Measurements from ENCODE around the gene APOBEC3H. TPM values are rescaled to one million over a fixed set of nuclear protein-coding genes. Genes with fewer than 3 reads are reported as not detected.

Gene APOBEC3H
- total RNA-seq, 1 experiment from 2014 or later = 2.5 TPM

DNA sequence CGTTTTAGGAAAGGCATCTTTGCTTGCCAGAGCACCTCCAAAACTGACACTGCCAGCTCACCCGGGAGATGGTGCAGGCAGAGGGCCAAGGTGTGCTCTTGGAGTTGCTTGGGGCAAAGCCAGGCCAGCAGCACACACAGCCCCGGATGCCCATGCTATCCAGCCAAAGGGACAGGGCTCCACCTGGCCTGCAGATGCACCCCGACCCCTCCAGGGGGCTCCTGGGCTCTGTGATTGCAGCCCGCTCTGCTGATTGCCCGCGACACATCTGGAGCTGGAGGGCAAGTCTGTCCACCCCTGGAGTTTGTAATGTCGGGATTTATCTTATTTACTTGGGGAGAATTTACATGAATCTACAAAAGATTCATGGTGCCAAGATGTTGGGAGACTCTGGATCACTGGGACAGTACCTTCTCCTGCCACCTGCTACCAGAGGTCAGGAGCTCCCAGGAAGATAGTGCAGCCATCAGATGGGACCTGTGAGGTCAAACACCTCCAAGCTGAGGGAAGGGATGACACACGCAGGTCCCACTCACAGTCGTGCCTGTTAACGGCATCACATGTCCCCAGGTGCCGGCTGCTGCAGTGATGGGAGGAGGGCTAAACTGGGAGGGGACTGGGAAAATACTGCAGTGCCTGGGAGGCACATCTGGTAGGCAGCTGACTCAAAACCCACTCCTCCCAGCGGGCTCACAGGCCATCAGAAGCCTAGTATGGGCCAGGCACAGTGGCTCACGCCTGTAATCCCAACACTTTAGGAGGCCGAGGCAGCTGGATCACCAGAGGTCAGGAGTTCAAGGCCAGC lies 38.2 kb downstream of the APOBEC3H start:
- Histone ChIP-seq H3K36me3 (ENCODE audit: low read depth) (no peaks in the 10 kb centered on the region), H3K9me2 (ENCODE audit: insufficient read depth) (no peaks in the 10 kb centered on the region), H2AFZ (no peak overlapping the region), H3K4me3 (no peak overlapping the region), H3K9me3 (ENCODE audit: insufficient read depth, low read depth) (no peaks in the 10 kb centered on the region), H3K27ac (no peak overlapping the region), H3F3A (ENCODE audit: insufficient read depth, low read depth) (peaks cover 7% of the 10 kb centered on the region; the same call in 1 of the 2 replicates), H3K27me3 (ENCODE audit: insufficient read depth, low read depth) (no peaks in the 10 kb centered on the region), H3K4me1 (replicated peaks; ENCODE audit: insufficient read depth) (peaks cover 7% of the 10 kb centered on the region), H3K79me2 (ENCODE audit: low read depth) (no peaks in the 10 kb centered on the region), H4K20me1 (ENCODE audit: insufficient read depth) (no peaks in the 10 kb centered on the region), H3K4me2 (no peak overlapping the region)
- ChIA-PET POLR2A (ENCODE audit: unreplicated experiment) (interaction anchor here (0.7 kb wide), 1 partner anchor 401 kb away, joined by 4 read pairs; no protein-coding TSS in a partner anchor), CTCF (interaction anchor here (0.5 to 1.0 kb wide), 4 partner anchors 9 to 399 kb away, joined by 3 to 6 read pairs (median 4); no protein-coding TSS in a partner anchor)
- no TSS peak for BruUV-seq (replicated peaks)
- TF ChIP-seq, protein P1, sequence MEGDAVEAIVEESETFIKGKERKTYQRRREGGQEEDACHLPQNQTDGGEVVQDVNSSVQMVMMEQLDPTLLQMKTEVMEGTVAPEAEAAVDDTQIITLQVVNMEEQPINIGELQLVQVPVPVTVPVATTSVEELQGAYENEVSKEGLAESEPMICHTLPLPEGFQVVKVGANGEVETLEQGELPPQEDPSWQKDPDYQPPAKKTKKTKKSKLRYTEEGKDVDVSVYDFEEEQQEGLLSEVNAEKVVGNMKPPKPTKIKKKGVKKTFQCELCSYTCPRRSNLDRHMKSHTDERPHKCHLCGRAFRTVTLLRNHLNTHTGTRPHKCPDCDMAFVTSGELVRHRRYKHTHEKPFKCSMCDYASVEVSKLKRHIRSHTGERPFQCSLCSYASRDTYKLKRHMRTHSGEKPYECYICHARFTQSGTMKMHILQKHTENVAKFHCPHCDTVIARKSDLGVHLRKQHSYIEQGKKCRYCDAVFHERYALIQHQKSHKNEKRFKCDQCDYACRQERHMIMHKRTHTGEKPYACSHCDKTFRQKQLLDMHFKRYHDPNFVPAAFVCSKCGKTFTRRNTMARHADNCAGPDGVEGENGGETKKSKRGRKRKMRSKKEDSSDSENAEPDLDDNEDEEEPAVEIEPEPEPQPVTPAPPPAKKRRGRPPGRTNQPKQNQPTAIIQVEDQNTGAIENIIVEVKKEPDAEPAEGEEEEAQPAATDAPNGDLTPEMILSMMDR (conservative IDR thresholded peaks at IDR 0.05) = peak; percentile 78
- no peak for TF ChIP-seq EZH2 (IDR thresholded peaks at IDR 0.05; ENCODE audit: low read depth)
- intact Hi-C loops (cut with micrococcal nuclease; ENCODE audit: unreplicated experiment) = loop anchor here (5.0 to 10.0 kb wide), 2 partner anchors 392 to 1080 kb away; partner anchors contain the start of gene PICK1
- DNase-seq = peak in 1 of 2 experiments; percentile 71

DNA sequence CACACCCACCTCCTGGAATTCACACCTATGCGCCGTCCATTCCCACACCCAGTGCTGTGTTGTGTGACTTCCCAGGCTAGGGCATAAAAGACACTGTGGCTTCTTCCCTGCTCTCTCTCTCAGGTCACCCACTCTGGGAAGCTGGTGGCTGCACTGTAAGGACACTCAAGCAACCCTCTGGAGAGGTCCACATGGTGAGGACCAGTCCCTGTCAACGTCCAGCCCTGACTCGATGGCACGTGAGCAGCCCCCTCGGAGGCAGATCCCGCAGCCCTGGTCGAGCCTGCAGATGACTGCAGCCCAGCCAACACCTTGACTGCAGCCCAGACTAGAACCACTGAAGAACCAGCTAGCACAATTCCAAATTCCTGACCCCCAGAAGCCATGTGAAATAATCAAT lies 39.3 kb downstream of the APOBEC3H start:
- BruUV-seq (replicated peaks) = no TSS peak
- H3F3A ChIP-seq (ENCODE audit: insufficient read depth, low read depth) = peaks cover 7% of the 10 kb centered on the region; the same call in 1 of the 2 replicates
- no peak overlapping the region for H2AFZ ChIP-seq
- ChIA-PET POLR2A (ENCODE audit: unreplicated experiment) (no interaction called here), CTCF (interaction anchor here (1.0 kb wide), 1 partner anchor 393 kb away, joined by 3 read pairs; no protein-coding TSS in a partner anchor)
- intact Hi-C loops (cut with micrococcal nuclease; ENCODE audit: unreplicated experiment) = loop anchor here (5.0 to 10.0 kb wide), 2 partner anchors 391 to 1082 kb away; partner anchors contain the start of gene PICK1
- H3K36me3 ChIP-seq (ENCODE audit: low read depth) = no peaks in the 10 kb centered on the region
- H3K9me3 ChIP-seq (ENCODE audit: insufficient read depth, low read depth) = no peaks in the 10 kb centered on the region
- no peak for TF ChIP-seq EZH2 (IDR thresholded peaks at IDR 0.05; ENCODE audit: low read depth)
- TF ChIP-seq, protein P1 (conservative IDR thresholded peaks at IDR 0.05) = no peak
- H3K27me3 ChIP-seq (ENCODE audit: insufficient read depth, low read depth) = no peaks in the 10 kb centered on the region
- no peaks in the 10 kb centered on the region for H4K20me1 ChIP-seq (ENCODE audit: insufficient read depth)
- H3K4me1 ChIP-seq (replicated peaks; ENCODE audit: insufficient read depth) = peaks cover 6% of the 10 kb centered on the region
- H3K4me2 ChIP-seq = no peak overlapping the region
- H3K27ac ChIP-seq = no peak overlapping the region
- H3K9me2 ChIP-seq (ENCODE audit: insufficient read depth) = no peaks in the 10 kb centered on the region
- H3K79me2 ChIP-seq (ENCODE audit: low read depth) = no peaks in the 10 kb centered on the region
- H3K4me3 ChIP-seq = no peak overlapping the region
- no peak for DNase-seq

DNA sequence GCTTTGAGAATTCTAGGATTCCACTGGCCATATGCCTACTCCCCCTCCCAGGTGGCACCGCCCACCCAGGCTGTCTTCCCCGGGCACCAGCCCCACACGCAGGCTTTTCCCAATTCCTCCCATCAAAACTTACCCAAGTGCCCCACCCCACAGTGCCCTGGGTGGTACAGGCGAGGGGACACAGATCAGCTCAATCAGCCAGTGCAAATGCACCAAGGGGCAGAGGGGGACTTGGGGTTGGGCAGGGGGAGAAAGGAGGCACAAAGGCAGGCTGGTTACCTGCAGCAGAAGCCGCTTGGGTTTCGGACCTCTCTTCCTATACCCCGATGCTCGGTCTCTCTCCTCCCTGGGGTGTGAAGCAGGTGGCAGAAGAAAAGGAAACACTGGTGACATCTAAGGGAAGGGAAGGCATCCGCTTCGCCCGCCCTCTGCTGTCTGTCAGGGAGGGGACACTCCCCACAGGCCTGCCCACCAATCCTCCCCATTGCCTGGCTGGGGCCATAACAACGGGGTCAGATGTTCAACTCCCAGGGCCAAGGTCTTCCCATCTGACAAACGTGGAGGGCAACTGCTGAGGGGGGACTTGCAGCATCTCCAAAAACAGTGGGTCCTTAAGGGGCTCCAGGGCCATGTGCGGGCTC lies 41.4 kb downstream of the APOBEC3H start:
- POLR2A ChIA-PET (ENCODE audit: unreplicated experiment) = no interaction called here
- Histone ChIP-seq H3F3A (ENCODE audit: insufficient read depth, low read depth) (peaks cover 10% of the 10 kb centered on the region; the same call in 1 of the 2 replicates), H3K4me3 (no peak overlapping the region), H3K27ac (no peak overlapping the region), H4K20me1 (ENCODE audit: insufficient read depth) (no peaks in the 10 kb centered on the region), H3K79me2 (ENCODE audit: low read depth) (no peaks in the 10 kb centered on the region), H3K4me1 (replicated peaks; ENCODE audit: insufficient read depth) (no peaks in the 10 kb centered on the region), H3K9me2 (ENCODE audit: insufficient read depth) (no peaks in the 10 kb centered on the region), H2AFZ (no peak overlapping the region), H3K4me2 (no peak overlapping the region), H3K9me3 (ENCODE audit: insufficient read depth, low read depth) (no peaks in the 10 kb centered on the region), H3K36me3 (ENCODE audit: low read depth) (no peaks in the 10 kb centered on the region), H3K27me3 (ENCODE audit: insufficient read depth, low read depth) (no peaks in the 10 kb centered on the region)
- CTCF ChIA-PET = no interaction called here
- DNase-seq = no peak
- intact Hi-C loops (cut with micrococcal nuclease; ENCODE audit: unreplicated experiment) = loop anchor here (5.0 to 10.0 kb wide), 2 partner anchors 389 to 1084 kb away; partner anchors contain the start of gene PICK1
- no TSS peak for BruUV-seq (replicated peaks)
- TF ChIP-seq EZH2 (IDR thresholded peaks at IDR 0.05; ENCODE audit: low read depth) = no peak
- TF ChIP-seq, protein P1 (conservative IDR thresholded peaks at IDR 0.05) = no peak
